ENCODE data around the gene GNAL. TPM values are rescaled to one million over a fixed set of nuclear protein-coding genes. Genes with fewer than 3 reads are reported as not detected.

The GNAL gene
- total RNA-seq, 1 donor from 2014 or later, result 5.0 TPM

GRCh38 chr18:11775436-11776174 is 86.5 kb downstream of the GNAL start:
- TF ChIP-seq, protein P1, sequence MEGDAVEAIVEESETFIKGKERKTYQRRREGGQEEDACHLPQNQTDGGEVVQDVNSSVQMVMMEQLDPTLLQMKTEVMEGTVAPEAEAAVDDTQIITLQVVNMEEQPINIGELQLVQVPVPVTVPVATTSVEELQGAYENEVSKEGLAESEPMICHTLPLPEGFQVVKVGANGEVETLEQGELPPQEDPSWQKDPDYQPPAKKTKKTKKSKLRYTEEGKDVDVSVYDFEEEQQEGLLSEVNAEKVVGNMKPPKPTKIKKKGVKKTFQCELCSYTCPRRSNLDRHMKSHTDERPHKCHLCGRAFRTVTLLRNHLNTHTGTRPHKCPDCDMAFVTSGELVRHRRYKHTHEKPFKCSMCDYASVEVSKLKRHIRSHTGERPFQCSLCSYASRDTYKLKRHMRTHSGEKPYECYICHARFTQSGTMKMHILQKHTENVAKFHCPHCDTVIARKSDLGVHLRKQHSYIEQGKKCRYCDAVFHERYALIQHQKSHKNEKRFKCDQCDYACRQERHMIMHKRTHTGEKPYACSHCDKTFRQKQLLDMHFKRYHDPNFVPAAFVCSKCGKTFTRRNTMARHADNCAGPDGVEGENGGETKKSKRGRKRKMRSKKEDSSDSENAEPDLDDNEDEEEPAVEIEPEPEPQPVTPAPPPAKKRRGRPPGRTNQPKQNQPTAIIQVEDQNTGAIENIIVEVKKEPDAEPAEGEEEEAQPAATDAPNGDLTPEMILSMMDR (conservative IDR thresholded peaks at IDR 0.05; ENCODE audit: low read depth, low read length), result no peak

GRCh38 chr18:11780042-11780441 is 91.0 kb downstream of the GNAL start:
- no peak for DNase-seq (ENCODE audit: low read depth)
- H3K4me3 ChIP-seq (ENCODE audit: low read depth, low read length), result no peak overlapping the region
- TF ChIP-seq, protein P1 (conservative IDR thresholded peaks at IDR 0.05; ENCODE audit: low read depth, low read length), result no peak

More at GRCh38 chr18:11775436-11776174, 86.5 kb downstream of the GNAL start:
- no peak overlapping the region for H3K4me3 ChIP-seq (ENCODE audit: low read depth, low read length)
- no peak for DNase-seq (ENCODE audit: low read depth)

- H3K4me3 ChIP-seq (ENCODE audit: low read depth, low read length), result no peak overlapping the region
- no peak for DNase-seq (ENCODE audit: low read depth)
- TF ChIP-seq, protein P1 (conservative IDR thresholded peaks at IDR 0.05; ENCODE audit: low read depth, low read length), result no peak
Observed at GRCh38 chr18:11783716-11784331, 94.8 kb downstream of the GNAL start.

- no peak for DNase-seq (ENCODE audit: low read depth)
- TF ChIP-seq, protein P1 (conservative IDR thresholded peaks at IDR 0.05; ENCODE audit: low read depth, low read length), result no peak
- H3K4me3 ChIP-seq (ENCODE audit: low read depth, low read length), result no peak overlapping the region
Observed at GRCh38 chr18:11784674-11785304, 95.7 kb downstream of the GNAL start.

DNA sequence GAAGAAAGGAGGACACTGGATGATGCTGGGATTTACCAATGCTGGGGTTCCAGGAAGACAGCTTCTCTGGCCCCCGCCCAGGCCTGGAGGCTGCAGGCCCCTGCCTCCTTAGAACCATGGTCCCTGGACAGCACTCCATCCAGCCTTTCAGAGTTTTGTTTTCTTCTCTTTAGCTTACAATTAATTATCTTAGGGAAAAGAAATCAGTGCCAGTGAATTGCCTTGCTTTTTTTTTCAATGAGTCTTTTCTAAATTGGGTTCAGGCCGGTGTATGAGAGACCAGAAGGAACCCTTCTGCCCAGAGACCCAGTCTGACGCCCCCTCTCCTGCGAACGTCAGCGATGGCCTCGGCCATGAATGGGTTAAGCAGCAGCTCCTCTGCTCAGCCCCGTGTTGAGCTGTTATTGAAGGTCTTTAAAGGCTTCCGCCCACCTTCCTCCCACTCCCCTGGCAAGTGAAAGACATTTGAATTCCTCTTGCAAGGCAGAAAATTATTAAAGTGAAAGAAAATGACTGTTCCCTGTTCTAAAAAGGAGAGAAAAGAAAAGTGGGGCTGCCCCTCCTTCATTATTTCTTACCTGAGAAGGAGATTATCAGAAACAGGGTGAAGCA is 96.5 kb downstream of the GNAL start:
- DNase-seq (ENCODE audit: low read depth), result no peak
- TF ChIP-seq, protein P1 (conservative IDR thresholded peaks at IDR 0.05; ENCODE audit: low read depth, low read length), result no peak
- no peak overlapping the region for H3K4me3 ChIP-seq (ENCODE audit: low read depth, low read length)

GRCh38 chr18:11789716-11790510 is 100.8 kb downstream of the GNAL start:
- DNase-seq (ENCODE audit: low read depth), result no peak
- TF ChIP-seq, protein P1 (conservative IDR thresholded peaks at IDR 0.05; ENCODE audit: low read depth, low read length), result no peak

More at GRCh38 chr18:11789716-11790510, 100.8 kb downstream of the GNAL start:
- H3K4me3 ChIP-seq (ENCODE audit: low read depth, low read length), result no peak overlapping the region

Data from epithelial cell of proximal tubule (primary cell).